ENCODE data around the gene PLCG1. TPM values are rescaled to one million over a fixed set of nuclear protein-coding genes. Genes with fewer than 3 reads are reported as not detected.

Gene PLCG1
- total RNA-seq, 1 donor from 2014 or later = 66.3 TPM

- Histone ChIP-seq H3K4me1 (ENCODE audit: control insufficient read depth in 3 of 3, insufficient read depth in 3 of 3, low read length in 3 of 3) (peaks cover 5 to 13% (median 10%) of the 10 kb centered on the region in 3 donors), H3K9me3 (ENCODE audit: control insufficient read depth in 3 of 3, low read length in 3 of 3) (no peaks in the 10 kb centered on the region), H3K36me3 (ENCODE audit: control insufficient read depth in 3 of 3, insufficient read depth in 3 of 3, low read length in 3 of 3) (no peaks in the 10 kb centered on the region), H3K4me3 (ENCODE audit: low read length in 3 of 3) (no peak overlapping the region), H3K9ac (ENCODE audit: low read depth in 1 of 3, low read length in 3 of 3) (no peak overlapping the region), H3K27me3 (ENCODE audit: control insufficient read depth in 3 of 3, insufficient read depth in 3 of 3, low read length in 3 of 3) (no peaks in the 10 kb centered on the region), H3K27ac (ENCODE audit: low read depth, low read length) (no peak overlapping the region)
Observed at GRCh38 chr20:41221614-41222218, 84.4 kb downstream of the PLCG1 start.

GRCh38 chr20:41222296-41222695, 85.0 kb downstream of the PLCG1 start:
- Histone ChIP-seq H3K27me3 (ENCODE audit: control insufficient read depth in 3 of 3, insufficient read depth in 3 of 3, low read length in 3 of 3) (no peaks in the 10 kb centered on the region), H3K27ac (ENCODE audit: low read depth, low read length) (no peak overlapping the region), H3K36me3 (ENCODE audit: control insufficient read depth in 3 of 3, insufficient read depth in 3 of 3, low read length in 3 of 3) (no peaks in the 10 kb centered on the region), H3K9me3 (ENCODE audit: control insufficient read depth in 3 of 3, low read length in 3 of 3) (no peaks in the 10 kb centered on the region), H3K4me1 (ENCODE audit: control insufficient read depth in 3 of 3, insufficient read depth in 3 of 3, low read length in 3 of 3) (peaks cover 5 to 13% (median 10%) of the 10 kb centered on the region in 3 donors), H3K4me3 (ENCODE audit: low read length in 3 of 3) (no peak overlapping the region), H3K9ac (ENCODE audit: low read depth in 1 of 3, low read length in 3 of 3) (no peak overlapping the region)

- Histone ChIP-seq H3K9me3 (ENCODE audit: control insufficient read depth in 3 of 3, low read length in 3 of 3) (no peaks in the 10 kb centered on the region), H3K4me3 (ENCODE audit: low read length in 3 of 3) (no peak overlapping the region), H3K36me3 (ENCODE audit: control insufficient read depth in 3 of 3, insufficient read depth in 3 of 3, low read length in 3 of 3) (no peaks in the 10 kb centered on the region), H3K4me1 (ENCODE audit: control insufficient read depth in 3 of 3, insufficient read depth in 3 of 3, low read length in 3 of 3) (peaks cover 5 to 13% (median 10%) of the 10 kb centered on the region in 3 donors), H3K27ac (ENCODE audit: low read depth, low read length) (no peak overlapping the region), H3K9ac (ENCODE audit: low read depth in 1 of 3, low read length in 3 of 3) (no peak overlapping the region), H3K27me3 (ENCODE audit: control insufficient read depth in 3 of 3, insufficient read depth in 3 of 3, low read length in 3 of 3) (no peaks in the 10 kb centered on the region)
Observed at GRCh38 chr20:41222703-41223102, 85.4 kb downstream of the PLCG1 start.

GRCh38 chr20:41223112-41223511, 85.8 kb downstream of the PLCG1 start:
- H3K27me3 ChIP-seq (ENCODE audit: control insufficient read depth in 3 of 3, insufficient read depth in 3 of 3, low read length in 3 of 3) = no peaks in the 10 kb centered on the region
- no peaks in the 10 kb centered on the region for H3K36me3 ChIP-seq (ENCODE audit: control insufficient read depth in 3 of 3, insufficient read depth in 3 of 3, low read length in 3 of 3)
- peaks cover 5 to 13% (median 10%) of the 10 kb centered on the region in 3 donors for H3K4me1 ChIP-seq (ENCODE audit: control insufficient read depth in 3 of 3, insufficient read depth in 3 of 3, low read length in 3 of 3)
- no peak overlapping the region for H3K9ac ChIP-seq (ENCODE audit: low read depth in 1 of 3, low read length in 3 of 3)
- no peak overlapping the region for H3K27ac ChIP-seq (ENCODE audit: low read depth, low read length)
- no peak overlapping the region for H3K4me3 ChIP-seq (ENCODE audit: low read length in 3 of 3)
- H3K9me3 ChIP-seq (ENCODE audit: control insufficient read depth in 3 of 3, low read length in 3 of 3) = no peaks in the 10 kb centered on the region

GRCh38 chr20:41224281-41224680, 86.9 kb downstream of the PLCG1 start:
- Histone ChIP-seq H3K27ac (ENCODE audit: low read depth, low read length) (no peak overlapping the region), H3K9me3 (ENCODE audit: control insufficient read depth in 3 of 3, low read length in 3 of 3) (no peaks in the 10 kb centered on the region), H3K27me3 (ENCODE audit: control insufficient read depth in 3 of 3, insufficient read depth in 3 of 3, low read length in 3 of 3) (no peaks in the 10 kb centered on the region), H3K4me1 (ENCODE audit: control insufficient read depth in 3 of 3, insufficient read depth in 3 of 3, low read length in 3 of 3) (peaks cover 9 to 16% (median 16%) of the 10 kb centered on the region in 3 donors), H3K36me3 (ENCODE audit: control insufficient read depth in 3 of 3, insufficient read depth in 3 of 3, low read length in 3 of 3) (no peaks in the 10 kb centered on the region), H3K4me3 (ENCODE audit: low read length in 3 of 3) (no peak overlapping the region), H3K9ac (ENCODE audit: low read depth in 1 of 3, low read length in 3 of 3) (no peak overlapping the region)

- Histone ChIP-seq H3K9me3 (ENCODE audit: control insufficient read depth in 3 of 3, low read length in 3 of 3) (no peaks in the 10 kb centered on the region), H3K27ac (ENCODE audit: low read depth, low read length) (no peak overlapping the region), H3K9ac (ENCODE audit: low read depth in 1 of 3, low read length in 3 of 3) (no peak overlapping the region), H3K4me3 (ENCODE audit: low read length in 3 of 3) (no peak overlapping the region), H3K4me1 (ENCODE audit: control insufficient read depth in 3 of 3, insufficient read depth in 3 of 3, low read length in 3 of 3) (peaks cover 16 to 20% (median 17%) of the 10 kb centered on the region in 3 donors), H3K36me3 (ENCODE audit: control insufficient read depth in 3 of 3, insufficient read depth in 3 of 3, low read length in 3 of 3) (no peaks in the 10 kb centered on the region), H3K27me3 (ENCODE audit: control insufficient read depth in 3 of 3, insufficient read depth in 3 of 3, low read length in 3 of 3) (no peaks in the 10 kb centered on the region)
Observed at GRCh38 chr20:41225091-41225490, 87.7 kb downstream of the PLCG1 start.

- H3K4me3 ChIP-seq (ENCODE audit: low read length in 3 of 3) = no peak overlapping the region
- H3K36me3 ChIP-seq (ENCODE audit: control insufficient read depth in 3 of 3, insufficient read depth in 3 of 3, low read length in 3 of 3) = no peaks in the 10 kb centered on the region
- H3K9me3 ChIP-seq (ENCODE audit: control insufficient read depth in 3 of 3, low read length in 3 of 3) = no peaks in the 10 kb centered on the region
- H3K27me3 ChIP-seq (ENCODE audit: control insufficient read depth in 3 of 3, insufficient read depth in 3 of 3, low read length in 3 of 3) = no peaks in the 10 kb centered on the region
- H3K9ac ChIP-seq (ENCODE audit: low read depth in 1 of 3, low read length in 3 of 3) = no peak overlapping the region
- no peak overlapping the region for H3K27ac ChIP-seq (ENCODE audit: low read depth, low read length)
- H3K4me1 ChIP-seq (ENCODE audit: control insufficient read depth in 3 of 3, insufficient read depth in 3 of 3, low read length in 3 of 3) = peaks cover 19 to 22% (median 19%) of the 10 kb centered on the region in 3 donors
Observed at GRCh38 chr20:41226426-41226825, 89.1 kb downstream of the PLCG1 start.

Small RNAs within 50 kb of the gene (small RNA-seq; reads per million reads assigned to genes)
- not detected for gene AL022394.1
- gene MIR6871 = not detected

Other genes starting within 250 kb of the PLCG1 start
- gene TOP1, start 108.7 kb upstream of the PLCG1 start, total RNA-seq = 17.2 TPM
- 4.7 TPM for gene ZHX3, start 180.2 kb downstream of the PLCG1 start, total RNA-seq
- gene LPIN3, start 203.3 kb downstream of the PLCG1 start, total RNA-seq = 0.52 TPM
- 23.5 TPM for gene EMILIN3, start 229.3 kb downstream of the PLCG1 start, total RNA-seq